HEK293 (cell line): Measurements from ENCODE around the gene NELL2.

Source experiments
- EGR2 ChIP-seq: fragments of 450-650 bp; formaldehyde crosslinking; IDR thresholded peaks from 2 replicates; pipeline ENCODE4 v1.5.1; 2016; ENCODE audit warnings: low read depth, missing biosample characterization, missing genetic modification characterization
- ELK4 ChIP-seq: IDR thresholded peaks from 2 replicates; pipeline ENCODE4 v1.6.1; 2011; ENCODE audit warnings: mild to moderate bottlenecking, low read depth, low read length, borderline replicate concordance
- GLI4 ChIP-seq: fragments of 450-650 bp; formaldehyde crosslinking; IDR thresholded peaks from 2 replicates; pipeline ENCODE4 v1.5.1; 2016; ENCODE audit warnings: missing biosample characterization, missing genetic modification characterization
- INSM2 ChIP-seq: fragments of 450-650 bp; formaldehyde crosslinking; IDR thresholded peaks from 2 replicates; pipeline ENCODE4 v1.5.1; 2016; ENCODE audit warnings: missing biosample characterization, missing genetic modification characterization
- KLF16 ChIP-seq: fragments of 450-650 bp; formaldehyde crosslinking; IDR thresholded peaks from 2 replicates; pipeline ENCODE4 v1.5.1; 2017; ENCODE audit warnings: missing biosample characterization, missing genetic modification characterization
- KLF17 ChIP-seq: fragments of 450-650 bp; formaldehyde crosslinking; IDR thresholded peaks from 2 replicates; pipeline ENCODE4 v1.5.1; 2016; ENCODE audit warnings: missing biosample characterization, missing genetic modification characterization
- KLF9 ChIP-seq: fragments of 450-650 bp; formaldehyde crosslinking; IDR thresholded peaks from 2 replicates; pipeline ENCODE4 v1.5.1; 2016; ENCODE audit warnings: missing biosample characterization, missing genetic modification characterization, low read depth
- MEIS1 ChIP-seq: sonication (generic); formaldehyde crosslinking; IDR thresholded peaks from 2 replicates; pipeline ENCODE4 v1.8.1; 2022; ENCODE audit warnings: missing genetic modification reagents, mild to moderate bottlenecking, borderline replicate concordance
- MZF1 ChIP-seq: fragments of 450-650 bp; formaldehyde crosslinking; IDR thresholded peaks from 2 replicates; pipeline ENCODE4 v1.5.1; 2017; ENCODE audit warnings: missing biosample characterization, missing genetic modification characterization, borderline replicate concordance
- PRDM1 ChIP-seq: fragments of 450-650 bp; formaldehyde crosslinking; IDR thresholded peaks from 2 replicates; pipeline ENCODE4; 2016; ENCODE audit warnings: missing biosample characterization, missing genetic modification characterization
- SP3 ChIP-seq: fragments of 450-650 bp; formaldehyde crosslinking; IDR thresholded peaks from 2 replicates; pipeline ENCODE4 v1.5.1; 2016; ENCODE audit warnings: missing biosample characterization, missing genetic modification characterization
- SP7 ChIP-seq: fragments of 450-650 bp; formaldehyde crosslinking; IDR thresholded peaks from 2 replicates; pipeline ENCODE4 v1.5.1; 2016; ENCODE audit warnings: missing biosample characterization, missing genetic modification characterization
- WT1 ChIP-seq: fragments of 450-650 bp; formaldehyde crosslinking; IDR thresholded peaks from 2 replicates; pipeline ENCODE4 v1.5.1; 2016; ENCODE audit warnings: missing biosample characterization, missing genetic modification characterization
- YY1 ChIP-seq: fragments of 450-650 bp; formaldehyde crosslinking; IDR thresholded peaks from 2 replicates; pipeline ENCODE4 v1.5.1; 2018; ENCODE audit warnings: missing biosample characterization, missing genetic modification characterization
- ZBTB20 ChIP-seq: fragments of 450-650 bp; formaldehyde crosslinking; IDR thresholded peaks from 2 replicates; pipeline ENCODE4 v1.5.1; 2016; ENCODE audit warnings: missing biosample characterization, missing genetic modification characterization
- ZBTB48 ChIP-seq: fragments of 450-650 bp; formaldehyde crosslinking; IDR thresholded peaks from 2 replicates; pipeline ENCODE4 v1.5.1; 2016; ENCODE audit warnings: missing biosample characterization, missing genetic modification characterization
- ZBTB6 ChIP-seq: fragments of 450-650 bp; formaldehyde crosslinking; IDR thresholded peaks from 2 replicates; pipeline ENCODE4 v1.5.1; 2017; ENCODE audit warnings: missing biosample characterization, missing genetic modification characterization
- ZNF10 ChIP-seq: fragments of 450-650 bp; formaldehyde crosslinking; IDR thresholded peaks from 2 replicates; pipeline ENCODE4 v1.5.1; 2017; ENCODE audit warnings: missing biosample characterization, missing genetic modification characterization
- ZNF16 ChIP-seq: fragments of 450-650 bp; formaldehyde crosslinking; IDR thresholded peaks from 2 replicates; pipeline ENCODE4 v1.5.1; 2016; ENCODE audit warnings: low read depth, missing biosample characterization, missing genetic modification characterization
- ZNF169 ChIP-seq: fragments of 450-650 bp; formaldehyde crosslinking; IDR thresholded peaks from 2 replicates; pipeline ENCODE4 v1.5.1; 2016; ENCODE audit warnings: missing biosample characterization, missing genetic modification characterization
- ZNF174 ChIP-seq: fragments of 450-650 bp; formaldehyde crosslinking; IDR thresholded peaks from 2 replicates; pipeline ENCODE4 v1.5.0; 2017; ENCODE audit warnings: missing biosample characterization, mild to moderate bottlenecking, missing genetic modification characterization
- ZNF19 ChIP-seq: fragments of 450-650 bp; formaldehyde crosslinking; IDR thresholded peaks from 2 replicates; pipeline ENCODE4; 2016; ENCODE audit warnings: missing biosample characterization, missing genetic modification characterization, low read depth
- ZNF26 ChIP-seq: fragments of 450-650 bp; formaldehyde crosslinking; IDR thresholded peaks from 2 replicates; pipeline ENCODE4 v1.5.1; 2016; ENCODE audit warnings: missing biosample characterization, missing genetic modification characterization
- ZNF362 ChIP-seq: fragments of 450-650 bp; formaldehyde crosslinking; IDR thresholded peaks from 2 replicates; pipeline ENCODE4 v1.5.1; 2016; ENCODE audit warnings: missing biosample characterization, missing genetic modification characterization
- ZNF426 ChIP-seq: fragments of 450-650 bp; formaldehyde crosslinking; IDR thresholded peaks from 2 replicates; pipeline ENCODE4 v1.5.1; 2017; ENCODE audit warnings: missing biosample characterization, missing genetic modification characterization, mild to moderate bottlenecking, inconsistent platforms, moderate library complexity
- ZNF510 ChIP-seq: fragments of 450-650 bp; formaldehyde crosslinking; IDR thresholded peaks from 2 replicates; pipeline ENCODE4 v1.5.1; 2018; ENCODE audit warnings: mild to moderate bottlenecking, missing genetic modification characterization, missing biosample characterization; ENCODE audit not compliant: insufficient replicate concordance
- ZNF580 ChIP-seq: fragments of 450-650 bp; formaldehyde crosslinking; IDR thresholded peaks from 2 replicates; pipeline ENCODE4 v1.5.1; 2016; ENCODE audit warnings: missing biosample characterization, missing genetic modification characterization
- ZNF654 ChIP-seq: fragments of 450-650 bp; formaldehyde crosslinking; IDR thresholded peaks from 2 replicates; pipeline ENCODE4 v1.5.1; 2016; ENCODE audit warnings: low read depth, missing biosample characterization, missing genetic modification characterization
- ZNF670 ChIP-seq: fragments of 450-650 bp; formaldehyde crosslinking; IDR thresholded peaks from 2 replicates; pipeline ENCODE4 v1.5.1; 2016; ENCODE audit warnings: missing biosample characterization, missing genetic modification characterization, low read depth
- ZNF701 ChIP-seq: fragments of 450-650 bp; formaldehyde crosslinking; IDR thresholded peaks from 2 replicates; pipeline ENCODE4 v1.5.1; 2016; ENCODE audit warnings: missing biosample characterization, missing genetic modification characterization
- ZNF776 ChIP-seq: fragments of 450-650 bp; formaldehyde crosslinking; IDR thresholded peaks from 2 replicates; pipeline ENCODE4 v1.5.0; 2017; ENCODE audit warnings: missing biosample characterization, missing genetic modification characterization, borderline replicate concordance
- ZNF791 ChIP-seq: fragments of 450-650 bp; formaldehyde crosslinking; IDR thresholded peaks from 2 replicates; pipeline ENCODE4 v1.5.1; 2016; ENCODE audit warnings: missing biosample characterization, missing genetic modification characterization
- ZNF843 ChIP-seq: fragments of 450-650 bp; formaldehyde crosslinking; IDR thresholded peaks from 2 replicates; pipeline ENCODE4 v1.5.1; 2016; ENCODE audit warnings: missing biosample characterization, missing genetic modification characterization

Gene NELL2

GRCh38 chr12:44876544-44877410 is 662 bp upstream of the NELL2 start (continued):
- TF ChIP-seq ZBTB6 (peak; percentile 45), WT1 (tag by site-specific recombination) (no peak), ZNF776 (tag by site-specific recombination) (no peak), ZNF19 (no peak), SP3 (peak; percentile 68), ZNF510 (tag by site-specific recombination) (no peak), ZNF426 (tag by site-specific recombination) (no peak), ZNF10 (tag by site-specific recombination) (peak; percentile 65; the same call in 1 of the 2 replicates), ELK4 (no peak), ZNF701 (tag by site-specific recombination) (no peak), ZNF791 (tag by site-specific recombination) (no peak), ZNF169 (tag by site-specific recombination) (no peak), KLF9 (tag by site-specific recombination) (peak; percentile 73), MEIS1 (CRISPR knock-in tag) (peak; percentile 11; the same call in 1 of the 2 replicates), KLF16 (tag by site-specific recombination) (peak; percentile 66; the same call in 1 of the 2 replicates), MZF1 (tag by site-specific recombination) (peak; percentile 47), GLI4 (tag by site-specific recombination) (no peak), ZNF16 (tag by site-specific recombination) (no peak), ZNF670 (tag by site-specific recombination) (no peak), INSM2 (tag by site-specific recombination) (no peak), ZNF362 (tag by site-specific recombination) (no peak), ZBTB20 (tag by site-specific recombination) (peak; percentile 95), ZNF580 (no peak), SP7 (tag by site-specific recombination) (peak; percentile 43), PRDM1 (no peak), ZNF654 (tag by site-specific recombination) (no peak), ZNF26 (tag by site-specific recombination) (no peak), ZNF843 (peak; percentile 37), YY1 (tag by site-specific recombination) (no peak), KLF17 (no peak; the same call in 1 of the 2 replicates), ZBTB48 (tag by site-specific recombination) (peak; percentile 74; the same call in 1 of the 2 replicates), ZNF174 (no peak), EGR2 (no peak)
